Measurements from ENCODE around the gene RTN1. TPM values are rescaled to one million over a fixed set of nuclear protein-coding genes. Genes with fewer than 3 reads are reported as not detected.

The RTN1 gene
- total RNA-seq, 2 donors from 2014 or later, result 8.6 to 11.2 TPM

- no peaks in the 10 kb centered on the region for H3K36me3 ChIP-seq (replicated peaks in 1 of 2; ENCODE audit: insufficient read depth in 1 of 2, low read depth in 2 of 2)
- TF ChIP-seq CTCF (IDR thresholded peaks at IDR 0.05) (no peak), POLR2A (IDR thresholded peaks at IDR 0.05) (no peak)
- intact Hi-C loops (cut with DNase I), result no loop called here
- H3K4me1 ChIP-seq, result no peaks in the 10 kb centered on the region
- no peaks in the 10 kb centered on the region for H3K9me3 ChIP-seq
- no peak overlapping the region for H3K4me3 ChIP-seq
- DNase-seq (no peak), ATAC-seq (no peak)
- H3K27ac ChIP-seq, result no peak overlapping the region
- H3K27me3 ChIP-seq, result no peaks in the 10 kb centered on the region
These were observed 182.9 kb downstream of the RTN1 start for GRCh38 chr14:59687663-59688062.

- DNase-seq, result peak in 2 of 4 donors; percentile 13 to 45
- H3K4me1 ChIP-seq, result no peaks in the 10 kb centered on the region
- no peaks in the 10 kb centered on the region for H3K27me3 ChIP-seq
- TF ChIP-seq POLR2A (IDR thresholded peaks at IDR 0.05) (no peak), CTCF (IDR thresholded peaks at IDR 0.05) (no peak)
- H3K36me3 ChIP-seq (replicated peaks in 1 of 2; ENCODE audit: insufficient read depth in 1 of 2, low read depth in 2 of 2), result no peaks in the 10 kb centered on the region
- ATAC-seq, result no peak
- H3K9me3 ChIP-seq, result no peaks in the 10 kb centered on the region
- no peak overlapping the region for H3K4me3 ChIP-seq
- no peak overlapping the region for H3K27ac ChIP-seq
- intact Hi-C loops (cut with DNase I), result no loop called here
These were observed 190.7 kb downstream of the RTN1 start for GRCh38 chr14:59679872-59680271.

GRCh38 chr14:59678352-59678751 lies 192.2 kb downstream of the RTN1 start:
- TF ChIP-seq POLR2A (IDR thresholded peaks at IDR 0.05), result no peak
- TF ChIP-seq CTCF (IDR thresholded peaks at IDR 0.05), result no peak
- ATAC-seq, result no peak
- Histone ChIP-seq H3K9me3 (no peaks in the 10 kb centered on the region), H3K36me3 (replicated peaks in 1 of 2; ENCODE audit: insufficient read depth in 1 of 2, low read depth in 2 of 2) (no peaks in the 10 kb centered on the region), H3K4me1 (no peaks in the 10 kb centered on the region), H3K4me3 (no peak overlapping the region), H3K27ac (no peak overlapping the region), H3K27me3 (no peaks in the 10 kb centered on the region)
- 82 to 100% methylated on average over 2 of the region's 2 CpGs for WGBS, 2 donors
- no peak for DNase-seq
- intact Hi-C loops (cut with DNase I), result no loop called here

- Histone ChIP-seq H3K9me3 (no peaks in the 10 kb centered on the region), H3K27me3 (no peaks in the 10 kb centered on the region), H3K27ac (no peak overlapping the region), H3K4me3 (no peak overlapping the region), H3K36me3 (replicated peaks in 1 of 2; ENCODE audit: insufficient read depth in 1 of 2, low read depth in 2 of 2) (no peaks in the 10 kb centered on the region), H3K4me1 (no peaks in the 10 kb centered on the region)
- WGBS, 2 donors, result 65 to 75% methylated on average over 3 of the region's 3 CpGs
- ATAC-seq, result no peak
- DNase-seq, result no peak
- intact Hi-C loops (cut with DNase I), result no loop called here
- TF ChIP-seq POLR2A (IDR thresholded peaks at IDR 0.05), result no peak
- TF ChIP-seq CTCF (IDR thresholded peaks at IDR 0.05), result no peak
These were observed 192.8 kb downstream of the RTN1 start for GRCh38 chr14:59677771-59678231.

- Histone ChIP-seq H3K4me3 (no peak overlapping the region), H3K27ac (no peak overlapping the region), H3K4me1 (no peaks in the 10 kb centered on the region), H3K36me3 (replicated peaks in 1 of 2; ENCODE audit: insufficient read depth in 1 of 2, low read depth in 2 of 2) (no peaks in the 10 kb centered on the region), H3K9me3 (no peaks in the 10 kb centered on the region), H3K27me3 (no peaks in the 10 kb centered on the region)
- TF ChIP-seq CTCF (IDR thresholded peaks at IDR 0.05), result no peak
- TF ChIP-seq POLR2A (IDR thresholded peaks at IDR 0.05), result no peak
- no peak for DNase-seq
- intact Hi-C loops (cut with DNase I), result no loop called here
- no peak for ATAC-seq
- WGBS, 2 donors, result 75 to 79% methylated on average over 1 of the region's 1 CpG
These were observed 195.2 kb downstream of the RTN1 start for GRCh38 chr14:59675394-59675793.
